ENCODE results near the gene CHST13.

GRCh38 chr3:126582311-126582710, 58.4 kb downstream of the CHST13 start:
- TF ChIP-seq CTCF (conservative IDR thresholded peaks at IDR 0.05; ENCODE audit: low read depth, low read length) (no peak), EZH2 (IDR thresholded peaks at IDR 0.05; ENCODE audit: borderline replicate concordance, low read depth, low read length, poor library complexity, severe bottlenecking) (no peak)

Data from A673 (cell line).